ENCODE results near the gene RPL19.

RPL19 gene

GRCh38 chr17:39204245-39204644, 4.2 kb downstream of the RPL19 start:
- no peak overlapping the region for H3K4me3 ChIP-seq (replicated peaks; ENCODE audit: low read depth, low read length)
- no peak for TF ChIP-seq CTCF (IDR thresholded peaks at IDR 0.05; ENCODE audit: low read depth, low read length, missing control alignments)
- no peak for DNase-seq (ENCODE audit: extremely low read depth, low read depth)

GRCh38 chr17:39205112-39205526, 5.0 kb downstream of the RPL19 start:
- TF ChIP-seq CTCF (IDR thresholded peaks at IDR 0.05; ENCODE audit: low read depth, low read length, missing control alignments), result no peak

DNA sequence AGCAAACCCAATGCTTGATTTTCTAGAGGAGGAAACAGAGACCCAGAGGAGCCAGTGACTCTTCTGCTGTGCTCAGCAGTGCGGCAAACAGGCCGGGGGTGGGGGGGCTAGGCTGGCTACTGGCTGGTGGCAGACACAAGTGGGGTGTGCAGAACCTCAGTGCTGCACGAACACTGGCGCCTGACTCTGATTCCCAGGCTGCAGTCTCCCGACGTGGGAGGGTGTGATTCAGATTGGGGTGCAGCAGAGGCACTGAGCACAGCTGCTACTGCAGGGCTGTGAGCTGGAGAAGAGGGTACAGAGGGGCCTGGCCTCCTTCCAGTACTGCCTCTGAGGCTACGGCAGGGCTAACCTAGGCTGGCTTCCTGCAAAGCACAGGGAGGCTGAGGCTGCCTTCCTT, 8.1 kb downstream of the RPL19 start:
- no peak for TF ChIP-seq CTCF (IDR thresholded peaks at IDR 0.05; ENCODE audit: low read depth, low read length, missing control alignments)
- no peak for DNase-seq (ENCODE audit: extremely low read depth, low read depth)

More at GRCh38 chr17:39205112-39205526, 5.0 kb downstream of the RPL19 start:
- DNase-seq (ENCODE audit: extremely low read depth, low read depth), result no peak
- H3K4me3 ChIP-seq (replicated peaks; ENCODE audit: low read depth, low read length), result no peak overlapping the region

DNA sequence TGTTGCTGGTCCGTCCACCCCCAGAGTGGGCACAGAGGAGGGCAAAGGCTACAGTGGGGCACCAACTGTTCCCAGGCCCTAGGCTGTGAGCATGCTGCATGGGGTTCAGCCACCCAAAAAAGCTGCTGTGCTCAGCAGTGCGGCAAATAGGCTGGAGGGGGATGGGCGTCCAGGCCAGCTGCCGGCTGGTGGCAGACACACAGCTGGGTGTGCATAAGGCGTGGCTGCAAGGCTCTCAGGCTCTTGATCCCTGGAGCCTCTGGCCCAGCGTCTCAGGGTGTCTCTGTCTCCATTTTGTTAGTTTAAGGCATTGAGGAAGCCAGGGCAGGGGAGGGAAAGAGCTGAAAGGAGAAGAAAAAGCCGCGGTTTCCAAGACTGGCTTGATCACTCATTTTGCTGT, 8.8 kb downstream of the RPL19 start:
- TF ChIP-seq CTCF (IDR thresholded peaks at IDR 0.05; ENCODE audit: low read depth, low read length, missing control alignments), result no peak
- H3K4me3 ChIP-seq (replicated peaks; ENCODE audit: low read depth, low read length), result no peak overlapping the region
- no peak for DNase-seq (ENCODE audit: extremely low read depth, low read depth)

More for the DNA sequence above, 8.1 kb downstream of the RPL19 start:
- H3K4me3 ChIP-seq (replicated peaks; ENCODE audit: low read depth, low read length), result no peak overlapping the region

- no peak for TF ChIP-seq CTCF (IDR thresholded peaks at IDR 0.05; ENCODE audit: low read depth, low read length, missing control alignments)
- peak overlapping the region; percentile 23 for H3K4me3 ChIP-seq (replicated peaks; ENCODE audit: low read depth, low read length)
- no peak for DNase-seq (ENCODE audit: extremely low read depth, low read depth)
Measured at GRCh38 chr17:39209317-39210092, 9.4 kb downstream of the RPL19 start.

DNA sequence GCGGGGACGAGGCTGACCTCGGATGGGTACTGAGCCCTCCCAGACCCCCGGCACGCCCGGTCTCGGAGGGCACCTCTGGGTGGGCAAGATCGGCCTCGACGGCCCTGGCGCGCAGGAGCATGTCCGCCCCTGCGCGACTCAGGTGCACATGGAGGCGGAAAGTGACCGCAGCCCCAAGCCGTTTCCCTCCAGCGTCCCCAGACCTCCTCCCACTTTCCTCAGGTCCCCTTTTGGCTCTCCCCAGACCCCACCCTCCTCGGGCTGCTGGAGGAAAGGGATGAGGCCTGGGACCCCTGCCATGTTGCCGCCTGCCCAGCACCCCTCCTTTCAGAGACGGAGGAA, 10.0 kb downstream of the RPL19 start:
- H3K4me3 ChIP-seq (replicated peaks; ENCODE audit: low read depth, low read length), result peak overlapping the region; percentile 23
- TF ChIP-seq CTCF (IDR thresholded peaks at IDR 0.05; ENCODE audit: low read depth, low read length, missing control alignments), result no peak
- no peak for DNase-seq (ENCODE audit: extremely low read depth, low read depth)
